ENCODE measurements around the gene C2orf76. TPM values are rescaled to one million over a fixed set of nuclear protein-coding genes. Genes with fewer than 3 reads are reported as not detected.

Gene C2orf76
- total RNA-seq, 4 donors from 2014 or later: 5.3 to 19.9 (median 13.3) TPM

- H3K4me3 ChIP-seq (replicated peaks in 1 of 3): no peak overlapping the region
- peaks cover 11 to 26% of the 10 kb centered on the region in 2 donors for H3K4me1 ChIP-seq
- H3K9me3 ChIP-seq: no peaks in the 10 kb centered on the region
- intact Hi-C loops (cut with DNase I): loop anchor here (5.0 to 10.0 kb wide), 2 partner anchors 64 to 402 kb away; partner anchors contain the start of gene STEAP3
- H3K27ac ChIP-seq: no peak overlapping the region
- 77 to 89% methylated on average over 8 of the region's 8 CpGs for WGBS, 2 donors
- H3K27me3 ChIP-seq: no peaks in the 10 kb centered on the region
- DNase-seq: no peak
- no peaks in the 10 kb centered on the region for H3K36me3 ChIP-seq
- TF ChIP-seq POLR2A (IDR thresholded peaks at IDR 0.05) (no peak), CTCF (IDR thresholded peaks at IDR 0.05) (no peak)
Observed at GRCh38 chr2:119286661-119287060, 80.0 kb downstream of the C2orf76 start.

GRCh38 chr2:119283873-119284331 lies 82.7 kb downstream of the C2orf76 start:
- Histone ChIP-seq H3K4me1 (peaks cover 6 to 15% of the 10 kb centered on the region in 2 donors), H3K36me3 (no peaks in the 10 kb centered on the region), H3K9me3 (no peaks in the 10 kb centered on the region), H3K27ac (peak overlapping the region in 2 of 3 donors; percentile 66 to 70), H3K4me3 (replicated peaks in 1 of 3) (no peak overlapping the region), H3K27me3 (no peaks in the 10 kb centered on the region)
- DNase-seq: peak; percentile 90 to 95
- intact Hi-C loops (cut with DNase I): loop anchor here (10.0 kb wide), 1 partner anchor 399 kb away; no protein-coding TSS in a partner anchor
- TF ChIP-seq POLR2A (IDR thresholded peaks at IDR 0.05) (no peak), CTCF (IDR thresholded peaks at IDR 0.05) (no peak)
- WGBS, 2 donors: 22 to 25% methylated on average over 9 to 10 of the region's 10 CpGs

GRCh38 chr2:119282996-119283511 lies 83.6 kb downstream of the C2orf76 start:
- Histone ChIP-seq H3K36me3 (no peaks in the 10 kb centered on the region), H3K27me3 (no peaks in the 10 kb centered on the region), H3K4me3 (replicated peaks in 1 of 3) (no peak overlapping the region), H3K9me3 (no peaks in the 10 kb centered on the region), H3K4me1 (peaks cover 6 to 15% of the 10 kb centered on the region in 2 donors), H3K27ac (peak overlapping the region in 2 of 3 donors; percentile 66 to 70)
- peak; percentile 68 to 72 for DNase-seq
- WGBS, 2 donors: 72 to 79% methylated on average over 4 of the region's 4 CpGs
- intact Hi-C loops (cut with DNase I): loop anchor here (10.0 kb wide), 1 partner anchor 398 kb away; no protein-coding TSS in a partner anchor
- TF ChIP-seq POLR2A (IDR thresholded peaks at IDR 0.05) (no peak), CTCF (IDR thresholded peaks at IDR 0.05) (no peak)

DNA sequence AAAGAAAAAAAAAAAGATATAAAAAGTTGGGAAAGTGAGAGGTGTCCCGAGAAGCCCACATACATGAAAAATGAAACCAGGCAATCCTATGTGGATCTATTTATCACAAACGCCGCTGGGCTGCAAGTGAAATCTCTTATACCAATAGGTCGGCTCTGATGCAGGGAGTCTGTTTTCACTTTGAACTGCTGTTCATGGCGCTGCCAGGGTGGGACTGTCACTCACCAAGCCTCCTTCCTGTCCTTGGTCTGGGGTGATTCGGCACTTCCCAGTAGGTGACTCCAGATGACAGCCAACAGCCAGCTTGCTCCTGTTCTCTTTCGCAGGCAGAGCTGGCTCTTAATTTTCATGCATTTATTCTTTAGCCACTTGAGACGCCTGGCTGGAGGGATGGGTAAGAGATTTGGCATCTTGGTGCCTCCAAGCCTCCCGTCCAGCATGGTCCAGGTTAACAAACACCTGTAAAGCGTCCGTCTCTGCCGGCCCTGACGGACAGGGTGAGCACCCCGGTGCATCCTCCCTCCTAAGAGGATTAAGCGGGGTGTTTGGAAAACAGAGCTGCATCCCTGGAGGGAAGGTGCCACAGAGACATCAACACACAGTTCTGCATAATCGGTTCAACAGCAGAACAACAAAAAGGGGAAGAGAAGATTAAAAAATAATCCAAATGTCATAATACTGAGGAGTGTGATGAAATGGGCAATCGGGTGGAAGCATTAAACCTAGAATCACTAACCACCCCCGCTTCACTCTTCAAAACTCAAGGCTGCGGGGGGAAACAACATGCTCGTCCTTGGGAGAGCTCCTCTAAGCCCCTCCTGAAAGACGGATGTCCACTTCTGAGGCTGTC lies 84.3 kb downstream of the C2orf76 start:
- Histone ChIP-seq H3K9me3 (no peaks in the 10 kb centered on the region), H3K4me1 (peaks cover 6 to 15% of the 10 kb centered on the region in 2 donors), H3K36me3 (no peaks in the 10 kb centered on the region), H3K27ac (no peak overlapping the region), H3K27me3 (no peaks in the 10 kb centered on the region), H3K4me3 (replicated peaks in 1 of 3) (no peak overlapping the region)
- no peak for TF ChIP-seq POLR2A (IDR thresholded peaks at IDR 0.05)
- TF ChIP-seq CTCF (IDR thresholded peaks at IDR 0.05): no peak
- DNase-seq: no peak
- 75 to 76% methylated on average over 21 of the region's 21 CpGs for WGBS, 2 donors
- intact Hi-C loops (cut with DNase I): loop anchor here (10.0 kb wide), 1 partner anchor 398 kb away; no protein-coding TSS in a partner anchor

Measured in thyroid gland (tissue), 4 donors.